Transverse colon (tissue), 4 donors: Measurements from ENCODE around the gene PPM1J.

ENCODE experiments used
- CTCF ChIP-seq, 5 experiments: fragments of 200-600 bp in 3 of 5; fragments of 450-650 bp in 2 of 5; sonication (generic) in 3 of 5; IDR thresholded peaks; 1 replicate in 2 of 5; 2 replicates in 3 of 5; pipeline ENCODE4 v1.5.1; 2016 to 2017; ENCODE audit warnings: antibody characterized with exemption in 5 of 5, inconsistent platforms in 3 of 5, mild to moderate bottlenecking in 2 of 5, moderate library complexity in 1 of 5
- EP300 ChIP-seq: sonication (generic); formaldehyde crosslinking; IDR thresholded peaks from one replicate; pipeline ENCODE4 v1.6.1; 2017; ENCODE audit warnings: antibody characterized with exemption, low read depth
- POLR2A ChIP-seq: fragments of 450-650 bp; IDR thresholded peaks from one replicate; pipeline ENCODE4 v1.6.1; 2016; ENCODE audit warnings: antibody characterized with exemption, mild to moderate bottlenecking, moderate library complexity
- POLR2AphosphoS5 ChIP-seq, 3 donors: sonication (generic); formaldehyde crosslinking; IDR thresholded peaks; one replicate each; pipeline ENCODE4 v1.6.1; 2016; ENCODE audit warnings: antibody characterized with exemption in 3 of 3

DNA sequence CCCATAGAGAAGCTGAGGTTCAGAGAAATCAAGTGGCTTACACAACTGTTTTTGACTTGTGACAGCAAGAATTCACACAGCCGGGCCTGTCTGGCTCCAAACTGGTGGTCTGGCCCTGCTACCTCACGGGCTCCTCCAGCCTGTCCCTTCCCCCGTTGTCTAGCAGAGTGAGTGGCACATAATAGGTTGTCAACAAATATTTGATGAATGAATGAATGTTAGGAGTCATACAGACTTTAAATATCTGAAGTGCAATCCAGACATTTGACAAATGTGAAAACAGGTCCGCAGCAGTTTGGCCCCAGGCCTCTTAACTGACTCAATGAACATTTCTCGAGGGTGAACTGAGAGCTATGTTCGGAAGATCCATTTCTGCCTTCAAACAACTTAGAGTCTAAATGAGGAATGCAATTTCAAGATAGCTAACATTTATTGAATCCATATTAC is 7.1 kb downstream of the PPM1J start:
- no peak for TF ChIP-seq POLR2A
- TF ChIP-seq EP300, result no peak
- no peak for TF ChIP-seq CTCF (IDR thresholded peaks at IDR 0.05)
- no peak for TF ChIP-seq POLR2AphosphoS5 (IDR thresholded peaks at IDR 0.05)
